IMR-90 (cell line): ENCODE data around the gene CEBPA. TPM values are rescaled to one million over a fixed set of nuclear protein-coding genes. Genes with fewer than 3 reads are reported as not detected.

Experiments used
- ATAC-seq: fragments of 200-7000 bp; cut with Tn5 transposase; 2 replicates; pipeline ENCODE4 v1.9.1; 2020; ENCODE audit warnings: low read depth, mild to moderate bottlenecking, moderate library complexity
- BruUV-seq: library from RNA; stranded (reverse); fragments of 400-500 nt; replicated peaks from 2 replicates; lab custom pipeline; 2021; lab: Mats Ljungman, UMichigan
- CTCF ChIA-PET: fragments of 300-600 bp; formaldehyde crosslinking; extraction: SDS; loops from one replicate; lab custom pipeline; 2021; ENCODE audit warnings: antibody characterized with exemption; lab: Yijun Ruan, JAX
- POLR2A ChIA-PET: fragments of 300-600 bp; sonication (Branson Sonifier 250); formaldehyde crosslinking; loops from one replicate; lab custom pipeline; 2022; ENCODE audit warnings: antibody characterized with exemption; ENCODE audit not compliant: unreplicated experiment; lab: Charles Lee
- DNase-seq: peaks from one replicate; pipeline ENCODE4 v3.0.0; 2013
- H2AFZ ChIP-seq: replicated peaks from 2 replicates; pipeline ENCODE3; 2013; ENCODE audit warnings: low read length, mild to moderate bottlenecking; ENCODE audit not compliant: poor library complexity
- H2AK5ac ChIP-seq: 2 replicates; pipeline ENCODE4 v1.6.1; 2013; ENCODE audit warnings: low read depth, low read length, inconsistent platforms
- H2AK9ac ChIP-seq: replicated peaks from 2 replicates; pipeline ENCODE3; 2013; ENCODE audit warnings: mild to moderate bottlenecking, low read depth, low read length, moderate library complexity; ENCODE audit not compliant: poor library complexity
- H2BK120ac ChIP-seq: 2 replicates; pipeline ENCODE4 v1.6.1; 2013; ENCODE audit warnings: low read depth, low read length, inconsistent platforms
- H2BK15ac ChIP-seq: 3 replicates; pipeline ENCODE4 v1.6.1; 2013; ENCODE audit warnings: low read depth, low read length, inconsistent platforms
- H2BK20ac ChIP-seq: 2 replicates; pipeline ENCODE4 v1.6.1; 2013; ENCODE audit warnings: low read depth, mild to moderate bottlenecking, inconsistent platforms, low read length, moderate library complexity
- H2BK5ac ChIP-seq: 2 replicates; pipeline ENCODE4 v1.6.1; 2013; ENCODE audit warnings: mild to moderate bottlenecking, low read depth, low read length, inconsistent platforms; ENCODE audit not compliant: poor library complexity, severe bottlenecking
- H3K14ac ChIP-seq: replicated peaks from 2 replicates; pipeline ENCODE4 v1.6.1; 2013; ENCODE audit warnings: low read depth, low read length, inconsistent platforms
- H3K18ac ChIP-seq: 2 replicates; pipeline ENCODE4 v1.6.1; 2013; ENCODE audit warnings: low read depth, low read length, control low read depth
- H3K23ac ChIP-seq: 2 replicates; pipeline ENCODE4 v1.6.1; 2013; ENCODE audit warnings: low read depth, low read length, inconsistent platforms
- H3K27ac ChIP-seq: 2 replicates; pipeline ENCODE4 v1.5.1; 2013; ENCODE audit warnings: mild to moderate bottlenecking, control low read depth, low read length; ENCODE audit not compliant: insufficient read depth
- H3K27me3 ChIP-seq: 2 replicates; pipeline ENCODE4 v1.6.1; 2013; ENCODE audit warnings: low read length; ENCODE audit not compliant: control insufficient read depth, insufficient read depth
- H3K36me3 ChIP-seq: 2 replicates; pipeline ENCODE4 v1.6.1; 2013; ENCODE audit warnings: low read length, mixed read lengths; ENCODE audit not compliant: control insufficient read depth, insufficient read depth
- H3K4ac ChIP-seq: 2 replicates; pipeline ENCODE4 v1.6.1; 2013; ENCODE audit warnings: low read depth, low read length, inconsistent platforms
- H3K4me1 ChIP-seq: 2 replicates; pipeline ENCODE4 v1.6.1; 2013; ENCODE audit warnings: low read length, mixed read lengths; ENCODE audit not compliant: control insufficient read depth, insufficient read depth
- H3K4me2 ChIP-seq: 2 replicates; pipeline ENCODE4 v1.6.1; 2013; ENCODE audit warnings: low read depth, mild to moderate bottlenecking, control low read depth, low read length, moderate library complexity
- H3K4me3 ChIP-seq: 2 replicates; pipeline ENCODE4 v1.5.1; 2013; ENCODE audit warnings: low read depth, mild to moderate bottlenecking, control low read depth, low read length, moderate library complexity; ENCODE audit not compliant: insufficient read depth
- H3K56ac ChIP-seq: 2 replicates; pipeline ENCODE4 v1.6.1; 2013; ENCODE audit warnings: low read length, inconsistent platforms; ENCODE audit not compliant: insufficient read depth; ENCODE audit errors: extremely low read depth
- H3K79me1 ChIP-seq, 2 experiments: 2 replicates each; pipeline ENCODE4 v1.6.1; 2013; ENCODE audit warnings: low read length in 2 of 2, inconsistent platforms in 1 of 2, low read depth in 1 of 2
- H3K9ac ChIP-seq: 2 replicates; pipeline ENCODE4 v1.6.1; 2013; ENCODE audit warnings: low read depth, low read length, control low read depth
- H3K9me1 ChIP-seq: 2 replicates; pipeline ENCODE4 v1.6.1; 2013; ENCODE audit warnings: low read length, inconsistent platforms; ENCODE audit not compliant: insufficient read depth
- H3K9me3 ChIP-seq: 2 replicates; pipeline ENCODE4 v1.6.1; 2013; ENCODE audit warnings: low read length; ENCODE audit not compliant: control insufficient read depth, insufficient read depth
- H4K20me1 ChIP-seq: 2 replicates; pipeline ENCODE4 v1.6.1; 2013; ENCODE audit warnings: low read length, inconsistent platforms; ENCODE audit not compliant: insufficient read depth
- H4K5ac ChIP-seq: 2 replicates; pipeline ENCODE4 v1.6.1; 2013; ENCODE audit warnings: mild to moderate bottlenecking, low read depth, low read length, control low read depth
- H4K8ac ChIP-seq, 2 experiments: 2 replicates each; pipeline ENCODE4 v1.6.1; 2013; ENCODE audit warnings: low read depth in 2 of 2, low read length in 2 of 2, control low read depth in 1 of 2, inconsistent platforms in 1 of 2
- H4K91ac ChIP-seq: 2 replicates; pipeline ENCODE4 v1.6.1; 2013; ENCODE audit warnings: low read depth, low read length, inconsistent platforms; ENCODE audit not compliant: insufficient read depth
- MAFK ChIP-seq: IDR thresholded peaks from 2 replicates; pipeline ENCODE4 v1.6.1; 2012; ENCODE audit warnings: low read depth, low read length, improper control_type of control experiment
- MAZ ChIP-seq: IDR thresholded peaks from 2 replicates; pipeline ENCODE4 v1.6.1; 2012; ENCODE audit warnings: low read depth, mild to moderate bottlenecking, low read length, improper control_type of control experiment, moderate library complexity, borderline replicate concordance
- WGBS, 2 experiments: methylation state at CpG; one replicate each; pipeline versions ENCODE4 v1.1.5 to v1.1.7; 2013; ENCODE audit warnings: missing lambda C conversion rate in 2 of 2; ENCODE audit not compliant: insufficient read length in 1 of 2; ENCODE audit errors: extremely low coverage in 2 of 2; 5-methylcytosine and 5-hydroxymethylcytosine counted together
- dilution Hi-C: fragments of 300-500 bp; cut with HindIII; formaldehyde crosslinking; loops from one replicate; pipeline ENCODE4 v1.14.3; 2018; ENCODE audit warnings: low sequenced_read_pairs; ENCODE audit not compliant: unreplicated experiment
- in situ Hi-C: fragments of 300-500 bp; cut with MboI; formaldehyde crosslinking; loops from 3 replicates; pipeline ENCODE4 v1.14.3; 2019; ENCODE audit warnings: low sequenced_read_pairs, inconsistent platforms, mixed read lengths
- intact Hi-C: fragments of 100-400 bp; cut with micrococcal nuclease; formaldehyde crosslinking; loops from 2 replicates; pipeline ENCODE4 v1.10.0; 2022
- polyA plus RNA-seq, 3 experiments: library from polyadenylated mRNA; depleted of rRNA; stranded (reverse); fragments of >200 nt; gene quantifications; 2 replicates each; pipeline ENCODE4 v1.2.3, GENCODE V29; 2012; ENCODE audit warnings: low replicate concordance in 1 of 3
- total RNA-seq: library from RNA; depleted of rRNA; stranded (reverse); fragments of >200 nt; gene quantifications from 2 replicates; pipeline ENCODE4 v1.2.3, GENCODE V29; 2012

Gene CEBPA
- total and polyA plus RNA-seq, 2 of the 4 experiments (the other 2 are of a cell fraction) = under 0.01 to 0.09 TPM

GRCh38 chr19:33349319-33350289 is 47.3 kb upstream of the CEBPA start:
- dilution Hi-C loops = no loop called here
- POLR2A ChIA-PET = no interaction called here

More at GRCh38 chr19:33349319-33350289, 47.3 kb upstream of the CEBPA start:
- H3K4me1 ChIP-seq = no peaks in the 10 kb centered on the region
- H3K9ac ChIP-seq = no peak overlapping the region
- H3K18ac ChIP-seq = no peak overlapping the region
- no peak overlapping the region for H3K4ac ChIP-seq
- in situ Hi-C loops = no loop called here
- no TSS peak for BruUV-seq
- H3K36me3 ChIP-seq = no peaks in the 10 kb centered on the region
- no peak overlapping the region for H2BK5ac ChIP-seq
- no peak overlapping the region for H2BK20ac ChIP-seq
- no peak overlapping the region for H3K14ac ChIP-seq
- intact Hi-C loops = no loop called here
- H3K27me3 ChIP-seq = peaks cover 4% of the 10 kb centered on the region
- no peak overlapping the region for H2BK15ac ChIP-seq
- no peak for TF ChIP-seq MAFK
- no peak for TF ChIP-seq MAZ
- no peak overlapping the region for H3K4me3 ChIP-seq
- H2AK5ac ChIP-seq = no peak overlapping the region
- no peak overlapping the region for H2AK9ac ChIP-seq
- no peak overlapping the region for H3K23ac ChIP-seq
- H3K56ac ChIP-seq = no peak overlapping the region
- CTCF ChIA-PET = no interaction called here
- no peak overlapping the region for H2BK120ac ChIP-seq
- no peak overlapping the region for H2AFZ ChIP-seq
- no peaks in the 10 kb centered on the region for H3K9me1 ChIP-seq
- H3K4me2 ChIP-seq = no peak overlapping the region
- no peaks in the 10 kb centered on the region for H3K79me1 ChIP-seq
- H4K20me1 ChIP-seq = no peaks in the 10 kb centered on the region
- H4K5ac ChIP-seq = no peak overlapping the region
- no peak overlapping the region for H3K27ac ChIP-seq
- WGBS, 2 experiments = no CpG with 5 or more reads among the region's 12 CpGs
- no peaks in the 10 kb centered on the region for H3K9me3 ChIP-seq
- H4K91ac ChIP-seq = no peak overlapping the region
- no peak for ATAC-seq
- no peak overlapping the region for H4K8ac ChIP-seq
- no peak for DNase-seq
